GM18873 (cell line): ENCODE data around the gene RPS6KA1.
"Not testable (repeated sequence)": the region's sequence is repeated elsewhere in the genome, so short reads cannot be mapped to it uniquely, and the experiment has no call there.

Source experiments
- ATAC-seq: cut with Tn5 transposase; IDR thresholded peaks from one replicate; pipeline ENCODE4 v1.9.1; 2021; ENCODE audit warnings: mild to moderate bottlenecking, moderate library complexity, moderate number of reproducible peaks; ENCODE audit not compliant: unreplicated experiment, low FRiP score

The RPS6KA1 gene

GRCh38 chr1:26585471-26585870, 55.9 kb downstream of the RPS6KA1 start:
- no peak for ATAC-seq

- ATAC-seq, result no peak
Measured at GRCh38 chr1:26593385-26593784, 63.8 kb downstream of the RPS6KA1 start.

GRCh38 chr1:26594593-26594992, 65.0 kb downstream of the RPS6KA1 start:
- not testable (repeated sequence) for ATAC-seq

GRCh38 chr1:26597629-26598039, 68.1 kb downstream of the RPS6KA1 start:
- no peak for ATAC-seq

GRCh38 chr1:26598890-26599289, 69.3 kb downstream of the RPS6KA1 start:
- ATAC-seq, result no peak

GRCh38 chr1:26602378-26602959, 72.9 kb downstream of the RPS6KA1 start:
- no peak for ATAC-seq

GRCh38 chr1:26603856-26604255, 74.3 kb downstream of the RPS6KA1 start:
- ATAC-seq, result no peak

GRCh38 chr1:26607186-26607585, 77.6 kb downstream of the RPS6KA1 start:
- no peak for ATAC-seq

- ATAC-seq, result no peak
Measured at GRCh38 chr1:26608895-26609294, 79.3 kb downstream of the RPS6KA1 start.

GRCh38 chr1:26610781-26611180, 81.2 kb downstream of the RPS6KA1 start:
- ATAC-seq, result no peak

GRCh38 chr1:26612627-26613026, 83.1 kb downstream of the RPS6KA1 start:
- not testable (repeated sequence) for ATAC-seq

GRCh38 chr1:26614655-26615411, 85.3 kb downstream of the RPS6KA1 start:
- ATAC-seq, result no peak

GRCh38 chr1:26616881-26617280, 87.3 kb downstream of the RPS6KA1 start:
- no peak for ATAC-seq

- no peak for ATAC-seq
Measured at GRCh38 chr1:26618561-26618960, 89.0 kb downstream of the RPS6KA1 start.
